ENCODE results near the gene PRRG3. TPM values are rescaled to one million over a fixed set of nuclear protein-coding genes. Genes with fewer than 3 reads are reported as not detected.

Gene PRRG3
- total RNA-seq, 1 donor from 2014 or later: 5.6 TPM

GRCh38 chrX:151734446-151734845 lies 39.2 kb downstream of the PRRG3 start, which contains the start of gene CNGA2:
Gene CNGA2, plus strand, starts transcription at chrX:151734746. Its CDS starts 3,738 bp downstream, at chrX:151738484.
- DNase-seq (ENCODE audit: low spot score, unreplicated experiment): no peak
- no peaks in the 10 kb centered on the region for H3K4me1 Mint-ChIP-seq (ENCODE audit: low read depth)
- peaks cover 12% of the 10 kb centered on the region for H3K27me3 Mint-ChIP-seq
- H3K4me3 Mint-ChIP-seq (ENCODE audit: low read depth): no peak within 1 kb of the TSS
- no peak within 1 kb of the TSS for H3K27ac Mint-ChIP-seq
- TF ChIP-seq CTCF (IDR thresholded peaks at IDR 0.05; ENCODE audit: unreplicated experiment): no peak
- H3K9me3 Mint-ChIP-seq (ENCODE audit: low read depth): peaks cover 18% of the 10 kb centered on the region
- H3K36me3 Mint-ChIP-seq (ENCODE audit: insufficient read depth): no peaks in the 10 kb centered on the region

GRCh38 chrX:151735219-151735618 lies 40.0 kb downstream of the PRRG3 start:
- Mint-ChIP-seq H3K9me3 (ENCODE audit: low read depth) (peaks cover 18% of the 10 kb centered on the region), H3K27me3 (peaks cover 12% of the 10 kb centered on the region), H3K27ac (no peak overlapping the region)

GRCh38 chrX:151736685-151737084 lies 41.4 kb downstream of the PRRG3 start:
- no peaks in the 10 kb centered on the region for H3K36me3 Mint-ChIP-seq (ENCODE audit: insufficient read depth)
- no peak overlapping the region for H3K27ac Mint-ChIP-seq
- no peak for TF ChIP-seq CTCF (IDR thresholded peaks at IDR 0.05; ENCODE audit: unreplicated experiment)
- peaks cover 16% of the 10 kb centered on the region for H3K27me3 Mint-ChIP-seq
- H3K4me1 Mint-ChIP-seq (ENCODE audit: low read depth): no peaks in the 10 kb centered on the region
- peaks cover 26% of the 10 kb centered on the region for H3K9me3 Mint-ChIP-seq (ENCODE audit: low read depth)
- no peak overlapping the region for H3K4me3 Mint-ChIP-seq (ENCODE audit: low read depth)
- DNase-seq (ENCODE audit: low spot score, unreplicated experiment): no peak

More at GRCh38 chrX:151735219-151735618, 40.0 kb downstream of the PRRG3 start:
- Mint-ChIP-seq H3K36me3 (ENCODE audit: insufficient read depth) (no peaks in the 10 kb centered on the region), H3K4me3 (ENCODE audit: low read depth) (no peak overlapping the region), H3K4me1 (ENCODE audit: low read depth) (no peaks in the 10 kb centered on the region)
- TF ChIP-seq CTCF (IDR thresholded peaks at IDR 0.05; ENCODE audit: unreplicated experiment): no peak
- no peak for DNase-seq (ENCODE audit: low spot score, unreplicated experiment)

- no peak overlapping the region for H3K27ac Mint-ChIP-seq
- no peaks in the 10 kb centered on the region for H3K4me1 Mint-ChIP-seq (ENCODE audit: low read depth)
- peaks cover 12% of the 10 kb centered on the region for H3K27me3 Mint-ChIP-seq
- no peak for DNase-seq (ENCODE audit: low spot score, unreplicated experiment)
- no peak overlapping the region for H3K4me3 Mint-ChIP-seq (ENCODE audit: low read depth)
- H3K36me3 Mint-ChIP-seq (ENCODE audit: insufficient read depth): no peaks in the 10 kb centered on the region
- TF ChIP-seq CTCF (IDR thresholded peaks at IDR 0.05; ENCODE audit: unreplicated experiment): no peak
- H3K9me3 Mint-ChIP-seq (ENCODE audit: low read depth): peaks cover 30% of the 10 kb centered on the region
These were observed 42.2 kb downstream of the PRRG3 start for GRCh38 chrX:151737494-151737893.

- Mint-ChIP-seq H3K4me1 (ENCODE audit: low read depth) (no peaks in the 10 kb centered on the region), H3K4me3 (ENCODE audit: low read depth) (no peak overlapping the region), H3K9me3 (ENCODE audit: low read depth) (peaks cover 34% of the 10 kb centered on the region), H3K36me3 (ENCODE audit: insufficient read depth) (no peaks in the 10 kb centered on the region), H3K27ac (no peak overlapping the region), H3K27me3 (peaks cover 12% of the 10 kb centered on the region)
- DNase-seq (ENCODE audit: low spot score, unreplicated experiment): no peak
- no peak for TF ChIP-seq CTCF (IDR thresholded peaks at IDR 0.05; ENCODE audit: unreplicated experiment)
These were observed 43.5 kb downstream of the PRRG3 start for GRCh38 chrX:151738751-151739150.

Data from progenitor cell of endocrine pancreas (in vitro differentiated cells).